Coronary artery (tissue), 2 donors: ENCODE measurements around the gene AJUBA.

Source experiments
- DNase-seq: peaks from one replicate; pipeline ENCODE4 v3.0.0-alpha.2; 2017; ENCODE audit warnings: low spot score
- H3K27ac ChIP-seq, 2 donors: fragments of 200-600 bp; sonication (generic); one replicate each; pipeline ENCODE4 v1.5.1; 2016 to 2019
- H3K4me3 ChIP-seq: fragments of 200-600 bp; sonication (generic); 2 replicates; pipeline ENCODE4 v1.5.1; 2016; ENCODE audit warnings: mild to moderate bottlenecking, moderate library complexity
- TF ChIP-seq, protein P1 (sequence below): fragments of 200-600 bp; sonication (generic); IDR thresholded peaks from one replicate; pipeline ENCODE4 v1.5.1; 2019; ENCODE audit warnings: antibody characterized with exemption

The AJUBA gene

GRCh38 chr14:22932146-22932545, 50.2 kb downstream of the AJUBA start:
- Histone ChIP-seq H3K27ac (no peak overlapping the region), H3K4me3 (no peak overlapping the region)
- DNase-seq: no peak
- TF ChIP-seq, protein P1, sequence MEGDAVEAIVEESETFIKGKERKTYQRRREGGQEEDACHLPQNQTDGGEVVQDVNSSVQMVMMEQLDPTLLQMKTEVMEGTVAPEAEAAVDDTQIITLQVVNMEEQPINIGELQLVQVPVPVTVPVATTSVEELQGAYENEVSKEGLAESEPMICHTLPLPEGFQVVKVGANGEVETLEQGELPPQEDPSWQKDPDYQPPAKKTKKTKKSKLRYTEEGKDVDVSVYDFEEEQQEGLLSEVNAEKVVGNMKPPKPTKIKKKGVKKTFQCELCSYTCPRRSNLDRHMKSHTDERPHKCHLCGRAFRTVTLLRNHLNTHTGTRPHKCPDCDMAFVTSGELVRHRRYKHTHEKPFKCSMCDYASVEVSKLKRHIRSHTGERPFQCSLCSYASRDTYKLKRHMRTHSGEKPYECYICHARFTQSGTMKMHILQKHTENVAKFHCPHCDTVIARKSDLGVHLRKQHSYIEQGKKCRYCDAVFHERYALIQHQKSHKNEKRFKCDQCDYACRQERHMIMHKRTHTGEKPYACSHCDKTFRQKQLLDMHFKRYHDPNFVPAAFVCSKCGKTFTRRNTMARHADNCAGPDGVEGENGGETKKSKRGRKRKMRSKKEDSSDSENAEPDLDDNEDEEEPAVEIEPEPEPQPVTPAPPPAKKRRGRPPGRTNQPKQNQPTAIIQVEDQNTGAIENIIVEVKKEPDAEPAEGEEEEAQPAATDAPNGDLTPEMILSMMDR: no peak

DNA sequence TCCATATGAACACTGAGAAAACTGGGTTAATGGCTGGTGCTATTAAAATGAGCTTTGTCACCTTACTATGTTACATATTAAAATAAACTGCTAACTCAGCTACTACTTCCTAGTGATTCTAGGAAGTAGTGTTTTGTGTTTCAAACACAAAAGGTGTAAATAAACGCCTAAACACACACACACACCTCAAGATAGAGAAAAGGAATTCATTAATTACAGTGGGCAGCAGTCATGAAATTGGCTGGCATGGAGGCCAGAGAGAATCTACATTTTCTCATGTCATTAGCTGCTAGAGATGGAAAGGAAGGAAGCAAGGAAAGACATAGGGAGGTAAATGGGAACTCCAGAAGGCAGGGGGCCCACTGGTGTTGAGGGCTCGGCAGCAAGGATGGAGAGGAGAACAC, 52.4 kb downstream of the AJUBA start:
- peak overlapping the region; percentile 97 for H3K4me3 ChIP-seq
- TF ChIP-seq, protein P1: no peak
- no peak for DNase-seq

GRCh38 chr14:22929104-22929960, 53.0 kb downstream of the AJUBA start, which contains the start of gene PRMT5:
Gene PRMT5, minus strand, starts transcription at chr14:22929376. Its CDS starts 15 bp downstream, at chr14:22929361.
- TF ChIP-seq, protein P1: no peak
- H3K4me3 ChIP-seq: peak within 1 kb of the TSS; percentile 97
- peak within 1 kb of the TSS; percentile 84 to 96 for H3K27ac ChIP-seq
- peak; percentile 100 for DNase-seq

More for the DNA sequence above, 52.4 kb downstream of the AJUBA start:
- peak overlapping the region; percentile 83 to 84 for H3K27ac ChIP-seq

DNA sequence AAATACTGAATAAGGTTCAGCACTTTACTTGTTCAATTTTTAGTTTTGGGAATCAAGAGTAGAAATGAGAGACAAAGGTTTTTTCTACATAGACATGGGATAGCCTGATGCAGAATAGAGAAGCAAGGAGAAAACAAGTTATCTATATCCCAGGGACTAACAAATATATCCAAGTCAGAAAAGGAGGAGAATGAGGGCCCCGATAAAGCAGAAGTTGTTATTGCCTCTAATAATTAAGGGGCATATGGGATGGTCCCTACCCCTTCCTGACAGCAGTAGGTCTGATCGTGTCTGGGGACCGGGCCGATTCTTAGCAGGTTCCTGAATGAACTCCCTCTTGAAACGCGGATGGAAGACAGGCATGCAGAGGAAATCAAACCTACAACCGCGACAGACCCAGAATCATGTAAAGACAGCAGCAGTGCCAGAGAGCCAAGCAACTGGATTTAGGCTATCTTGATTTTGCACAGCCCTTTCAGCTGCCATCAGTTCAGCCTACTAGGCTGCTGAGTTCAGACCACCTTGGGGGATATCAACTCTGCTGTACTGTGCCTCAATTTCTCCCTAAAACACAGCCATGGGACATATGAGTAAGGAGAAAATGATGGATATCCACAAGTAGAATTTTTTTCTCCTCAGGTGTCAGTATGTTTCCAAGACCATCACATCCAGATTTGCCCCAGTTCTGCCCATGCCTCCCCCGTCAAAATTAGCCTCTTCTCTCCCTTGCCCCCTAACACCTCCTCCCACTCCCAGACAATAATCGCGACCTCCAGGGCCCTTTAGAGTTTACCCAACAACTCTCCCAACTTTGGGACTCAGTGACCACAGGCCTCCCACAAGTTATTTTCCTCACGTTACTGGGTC, 53.9 kb downstream of the AJUBA start:
- peak overlapping the region; percentile 97 for H3K4me3 ChIP-seq
- TF ChIP-seq, protein P1: no peak
- no peak for DNase-seq
- peak overlapping the region; percentile 84 to 96 for H3K27ac ChIP-seq

DNA sequence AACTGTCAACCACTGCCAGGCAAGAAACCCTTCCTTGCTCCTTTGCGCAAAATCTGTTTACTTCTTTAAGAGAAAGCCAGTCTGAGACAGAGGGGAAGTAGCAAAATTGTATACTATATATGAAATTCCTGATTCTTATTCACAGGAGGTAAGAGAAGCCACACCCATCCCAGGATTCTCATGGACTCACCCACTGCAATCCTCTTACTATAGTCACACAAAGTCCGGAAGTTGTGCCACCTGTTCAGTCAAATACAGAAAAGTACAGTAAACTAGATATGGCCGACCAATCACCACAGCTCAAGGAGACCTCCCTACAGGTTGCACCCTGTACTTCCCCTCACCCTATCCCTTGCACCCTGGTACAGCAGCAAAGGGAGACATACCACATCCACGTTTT, 56.0 kb downstream of the AJUBA start:
- no peak overlapping the region for H3K27ac ChIP-seq
- no peak for DNase-seq
- TF ChIP-seq, protein P1: no peak

DNA sequence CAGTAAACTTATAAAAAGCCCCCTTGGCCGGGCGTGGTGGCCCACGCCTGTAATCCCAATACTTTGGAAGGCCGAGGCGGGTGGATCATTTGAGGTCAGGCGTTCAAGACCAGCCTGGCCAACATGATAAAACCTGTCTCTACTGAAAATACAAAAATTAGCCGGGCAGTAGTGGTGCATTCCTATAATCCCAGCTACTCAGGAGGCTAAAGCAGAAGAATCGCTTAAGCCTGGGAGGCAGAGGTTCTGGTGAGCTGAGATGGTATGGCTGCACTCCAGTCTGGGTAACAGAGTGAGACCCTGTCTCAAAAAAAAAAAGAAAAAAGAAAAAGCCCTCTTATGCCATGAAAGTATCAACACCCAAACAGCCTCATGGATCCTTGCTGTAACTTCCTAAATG, 56.8 kb downstream of the AJUBA start:
- no peak overlapping the region for H3K27ac ChIP-seq
- DNase-seq: no peak
- H3K4me3 ChIP-seq: no peak overlapping the region
- TF ChIP-seq, protein P1: no peak

More for the DNA sequence above, 56.0 kb downstream of the AJUBA start:
- H3K4me3 ChIP-seq: no peak overlapping the region
